ENCODE data around the gene PLA2R1. TPM values are rescaled to one million over a fixed set of nuclear protein-coding genes. Genes with fewer than 3 reads are reported as not detected.
A peak's percentile ranks its signal among the peaks of the same experiment; 100 is the strongest.

Gene PLA2R1
- total RNA-seq, 1 experiment from 2014 or later, result not detected

- no peaks in the 10 kb centered on the region for H3K9me3 ChIP-seq (ENCODE audit: low read depth, low read length, poor library complexity, severe bottlenecking)
- ChIA-PET CTCF (interaction anchor here (0.6 to 1.0 kb wide), 4 partner anchors 11 to 114 kb away, joined by 3 to 4 read pairs (median 3); no protein-coding TSS in a partner anchor), POLR2A (ENCODE audit: low non-redundant PET) (no interaction called here)
- intact Hi-C loops (cut with micrococcal nuclease; ENCODE audit: unreplicated experiment), result no loop called here
- H3K27ac ChIP-seq (ENCODE audit: low read depth, low read length, poor library complexity, severe bottlenecking), result no peak overlapping the region
- TF ChIP-seq CTCF (conservative IDR thresholded peaks at IDR 0.05; ENCODE audit: low read depth, low read length) (peak; percentile 90), EZH2 (IDR thresholded peaks at IDR 0.05; ENCODE audit: borderline replicate concordance, low read depth, low read length, poor library complexity, severe bottlenecking) (no peak)
- peak; percentile 71 for DNase-seq (ENCODE audit: low spot score)
- H3K4me1 ChIP-seq (ENCODE audit: insufficient read depth, low read length, poor library complexity, severe bottlenecking), result no peaks in the 10 kb centered on the region
- H3K27me3 ChIP-seq (replicated peaks; ENCODE audit: insufficient read depth, low read depth, low read length, poor library complexity), result peaks cover 5% of the 10 kb centered on the region
- H3K4me3 ChIP-seq (ENCODE audit: low read depth, low read length, poor library complexity, severe bottlenecking), result no peak overlapping the region
- no TSS peak for BruUV-seq (replicated peaks)
- no peaks in the 10 kb centered on the region for H3K36me3 ChIP-seq (ENCODE audit: insufficient read depth, low read length, poor library complexity, severe bottlenecking)
Observed at GRCh38 chr2:159921752-159922404, 140.5 kb downstream of the PLA2R1 start.

GRCh38 chr2:159916511-159916910 is 145.9 kb downstream of the PLA2R1 start:
- Histone ChIP-seq H3K36me3 (ENCODE audit: insufficient read depth, low read length, poor library complexity, severe bottlenecking) (no peaks in the 10 kb centered on the region), H3K4me3 (ENCODE audit: low read depth, low read length, poor library complexity, severe bottlenecking) (no peak overlapping the region), H3K9me3 (ENCODE audit: low read depth, low read length, poor library complexity, severe bottlenecking) (no peaks in the 10 kb centered on the region), H3K4me1 (ENCODE audit: insufficient read depth, low read length, poor library complexity, severe bottlenecking) (no peaks in the 10 kb centered on the region), H3K27ac (ENCODE audit: low read depth, low read length, poor library complexity, severe bottlenecking) (no peak overlapping the region), H3K27me3 (replicated peaks; ENCODE audit: insufficient read depth, low read depth, low read length, poor library complexity) (peaks cover 5% of the 10 kb centered on the region)
- no TSS peak for BruUV-seq (replicated peaks)
- no peak for DNase-seq (ENCODE audit: low spot score)
- POLR2A ChIA-PET (ENCODE audit: low non-redundant PET), result no interaction called here
- CTCF ChIA-PET, result no interaction called here
- intact Hi-C loops (cut with micrococcal nuclease; ENCODE audit: unreplicated experiment), result no loop called here
- TF ChIP-seq EZH2 (IDR thresholded peaks at IDR 0.05; ENCODE audit: borderline replicate concordance, low read depth, low read length, poor library complexity, severe bottlenecking) (no peak), CTCF (conservative IDR thresholded peaks at IDR 0.05; ENCODE audit: low read depth, low read length) (no peak)

- CTCF ChIA-PET, result no interaction called here
Observed at GRCh38 chr2:159913900-159914299, 148.5 kb downstream of the PLA2R1 start.

More at GRCh38 chr2:159913900-159914299, 148.5 kb downstream of the PLA2R1 start:
- Histone ChIP-seq H3K4me3 (ENCODE audit: low read depth, low read length, poor library complexity, severe bottlenecking) (no peak overlapping the region), H3K4me1 (ENCODE audit: insufficient read depth, low read length, poor library complexity, severe bottlenecking) (no peaks in the 10 kb centered on the region), H3K36me3 (ENCODE audit: insufficient read depth, low read length, poor library complexity, severe bottlenecking) (no peaks in the 10 kb centered on the region), H3K9me3 (ENCODE audit: low read depth, low read length, poor library complexity, severe bottlenecking) (no peaks in the 10 kb centered on the region), H3K27me3 (replicated peaks; ENCODE audit: insufficient read depth, low read depth, low read length, poor library complexity) (peaks cover 12% of the 10 kb centered on the region), H3K27ac (ENCODE audit: low read depth, low read length, poor library complexity, severe bottlenecking) (no peak overlapping the region)
- no peak for TF ChIP-seq EZH2 (IDR thresholded peaks at IDR 0.05; ENCODE audit: borderline replicate concordance, low read depth, low read length, poor library complexity, severe bottlenecking)
- no peak for TF ChIP-seq CTCF (conservative IDR thresholded peaks at IDR 0.05; ENCODE audit: low read depth, low read length)
- intact Hi-C loops (cut with micrococcal nuclease; ENCODE audit: unreplicated experiment), result no loop called here
- DNase-seq (ENCODE audit: low spot score), result no peak
- POLR2A ChIA-PET (ENCODE audit: low non-redundant PET), result no interaction called here
- no TSS peak for BruUV-seq (replicated peaks)
